Trophoblast cell (in vitro differentiated cells and primary cell): Measurements from ENCODE around the gene COL5A1.

Experiments
- DNase-seq, 2 donors: peaks; one replicate each; pipeline ENCODE4 v3.0.0-alpha.2; 2016
- H2AFZ ChIP-seq: 2 replicates; pipeline ENCODE4 v1.6.1; 2013; ENCODE audit warnings: low read length, moderate library complexity, mild to moderate bottlenecking; ENCODE audit not compliant: insufficient read depth, poor library complexity
- H2AK5ac ChIP-seq: 2 replicates; pipeline ENCODE4 v1.6.1; 2013; ENCODE audit warnings: mild to moderate bottlenecking, low read length
- H2BK120ac ChIP-seq: 2 replicates; pipeline ENCODE4 v1.6.1; 2013; ENCODE audit warnings: low read length, mild to moderate bottlenecking, moderate library complexity; ENCODE audit not compliant: insufficient read depth, poor library complexity
- H2BK12ac ChIP-seq: 2 replicates; pipeline ENCODE4 v1.6.1; 2013; ENCODE audit warnings: mild to moderate bottlenecking, low read length, moderate library complexity
- H2BK5ac ChIP-seq: 2 replicates; pipeline ENCODE4 v1.6.1; 2013; ENCODE audit warnings: low read length, low read depth, moderate library complexity, mild to moderate bottlenecking; ENCODE audit not compliant: poor library complexity
- H3K14ac ChIP-seq: 2 replicates; pipeline ENCODE4 v1.6.1; 2013; ENCODE audit warnings: mild to moderate bottlenecking, low read length
- H3K18ac ChIP-seq: 2 replicates; pipeline ENCODE4 v1.6.1; 2013; ENCODE audit warnings: mild to moderate bottlenecking, low read length
- H3K23ac ChIP-seq: 2 replicates; pipeline ENCODE4 v1.6.1; 2013; ENCODE audit warnings: low read length
- H3K27ac ChIP-seq: 2 replicates; pipeline ENCODE4 v1.5.1; 2013; ENCODE audit warnings: low read depth, mild to moderate bottlenecking, inconsistent platforms, low read length, moderate library complexity
- H3K27me3 ChIP-seq: 2 replicates; pipeline ENCODE4 v1.6.1; 2013; ENCODE audit warnings: inconsistent platforms, mild to moderate bottlenecking, low read length, moderate library complexity; ENCODE audit not compliant: insufficient read depth
- H3K36me3 ChIP-seq, 2 experiments: 1 replicate in 1 of 2; 2 replicates in 1 of 2; pipeline ENCODE4 v1.6.1; 2013; ENCODE audit warnings: low read length in 2 of 2, mild to moderate bottlenecking in 2 of 2, moderate library complexity in 1 of 2; ENCODE audit not compliant: insufficient read depth in 2 of 2, control insufficient read depth in 1 of 2
- H3K4ac ChIP-seq: 2 replicates; pipeline ENCODE4 v1.6.1; 2013; ENCODE audit warnings: low read depth, mild to moderate bottlenecking, low read length, moderate library complexity
- H3K4me1 ChIP-seq, 2 experiments: 1 replicate in 1 of 2; 2 replicates in 1 of 2; pipeline ENCODE4 v1.6.1; 2013; ENCODE audit warnings: low read length in 2 of 2, mild to moderate bottlenecking in 2 of 2, moderate library complexity in 1 of 2; ENCODE audit not compliant: insufficient read depth in 2 of 2, control insufficient read depth in 1 of 2
- H3K4me2 ChIP-seq: 2 replicates; pipeline ENCODE4 v1.6.1; 2013; ENCODE audit warnings: inconsistent platforms, mild to moderate bottlenecking, low read length, moderate library complexity
- H3K4me3 ChIP-seq: 2 replicates; pipeline ENCODE4 v1.5.1; 2013; ENCODE audit warnings: mild to moderate bottlenecking, low read depth, low read length, inconsistent platforms
- H3K79me1 ChIP-seq: one replicate; pipeline ENCODE4 v1.6.1; 2013; ENCODE audit warnings: low read length
- H3K79me2 ChIP-seq: 2 replicates; pipeline ENCODE4 v1.6.1; 2013; ENCODE audit warnings: low read length, mild to moderate bottlenecking; ENCODE audit not compliant: control insufficient read depth, insufficient read depth, poor library complexity
- H3K9ac ChIP-seq: 2 replicates; pipeline ENCODE4 v1.6.1; 2013; ENCODE audit warnings: mild to moderate bottlenecking, low read length
- H3K9me3 ChIP-seq: 2 replicates; pipeline ENCODE4 v1.6.1; 2013; ENCODE audit warnings: low read depth, mild to moderate bottlenecking, control low read depth, inconsistent platforms, low read length; ENCODE audit not compliant: insufficient read depth
- H4K12ac ChIP-seq: 2 replicates; pipeline ENCODE4 v1.6.1; 2013; ENCODE audit warnings: low read depth, mild to moderate bottlenecking, low read length, moderate library complexity
- H4K8ac ChIP-seq: 2 replicates; pipeline ENCODE4 v1.6.1; 2013; ENCODE audit warnings: low read depth, mild to moderate bottlenecking, low read length, moderate library complexity
- H4K91ac ChIP-seq: one replicate; pipeline ENCODE4 v1.6.1; 2013; ENCODE audit warnings: low read depth, mild to moderate bottlenecking, low read length, moderate library complexity
- WGBS: extraction: QIAGEN DNeasy Blood & Tissue Kit; methylation state at CpG from one replicate; pipeline ENCODE4 v1.1.7; 2013; ENCODE audit warnings: missing lambda C conversion rate; ENCODE audit not compliant: insufficient read length, insufficient coverage; ENCODE audit errors: extremely low coverage; 5-methylcytosine and 5-hydroxymethylcytosine counted together

The COL5A1 gene

DNA sequence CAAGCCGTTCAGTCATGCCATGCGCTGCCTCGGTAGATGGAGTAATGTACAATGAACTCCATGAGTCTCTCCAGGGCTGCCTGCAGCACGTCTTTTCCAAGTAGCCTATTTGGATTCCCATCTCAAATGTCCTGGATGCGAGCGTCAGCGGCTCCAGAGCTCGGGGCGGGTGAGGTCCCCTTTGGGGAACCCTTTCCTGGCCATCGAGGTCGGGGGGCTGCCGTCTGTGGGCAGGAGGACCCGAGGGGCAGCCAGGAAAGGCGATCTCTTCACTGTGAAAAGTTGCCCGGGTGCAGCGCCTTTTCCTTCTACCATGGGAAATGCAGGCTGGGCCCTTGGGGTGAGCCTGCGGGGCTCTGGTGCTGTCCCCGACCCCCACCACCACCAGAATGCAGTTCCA, 202.1 kb downstream of the COL5A1 start:
- H3K79me2 ChIP-seq: no peaks in the 10 kb centered on the region
- no peak overlapping the region for H2AFZ ChIP-seq
- no peak overlapping the region for H4K8ac ChIP-seq
- no peaks in the 10 kb centered on the region for H3K27me3 ChIP-seq
- peaks cover 61 to 70% of the 10 kb centered on the region in 2 experiments for H3K36me3 ChIP-seq
- no peak overlapping the region for H3K9ac ChIP-seq
- H4K12ac ChIP-seq: no peak overlapping the region
- no peaks in the 10 kb centered on the region for H3K4me1 ChIP-seq
- no peaks in the 10 kb centered on the region for H3K79me1 ChIP-seq
- no peak overlapping the region for H3K4me3 ChIP-seq
- H3K4ac ChIP-seq: no peak overlapping the region
- H3K27ac ChIP-seq: no peak overlapping the region
- H3K23ac ChIP-seq: no peak overlapping the region
- H2AK5ac ChIP-seq: no peak overlapping the region
- no peak overlapping the region for H4K91ac ChIP-seq
- H3K9me3 ChIP-seq: peaks cover 20% of the 10 kb centered on the region
- no peak overlapping the region for H2BK120ac ChIP-seq
- no peak overlapping the region for H2BK12ac ChIP-seq
- WGBS: no CpG with 5 or more reads among the region's 18 CpGs
- no peak overlapping the region for H3K4me2 ChIP-seq
- no peak overlapping the region for H3K18ac ChIP-seq
- no peak overlapping the region for H2BK5ac ChIP-seq
- DNase-seq: no peak
- H3K14ac ChIP-seq: no peak overlapping the region

DNA sequence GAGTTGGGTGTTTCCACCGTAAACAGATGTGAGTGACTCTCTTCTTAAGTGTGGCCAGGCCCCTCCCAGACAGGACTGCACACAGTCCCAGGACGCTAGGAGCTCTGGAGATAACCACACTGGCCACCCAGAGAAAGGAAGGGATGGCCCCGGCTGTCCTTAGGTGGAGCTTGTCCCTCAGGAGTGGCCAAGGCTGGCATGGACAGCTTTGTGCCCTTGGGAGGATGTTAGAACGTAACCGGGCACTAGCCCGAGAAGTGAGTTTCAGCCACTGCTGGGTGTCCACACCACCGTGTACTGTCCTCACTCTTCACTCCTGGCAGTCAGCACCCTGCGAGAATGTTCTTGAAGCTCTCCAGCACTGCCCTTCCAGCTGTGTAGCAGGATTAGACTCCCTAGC, 203.2 kb downstream of the COL5A1 start:
- H4K8ac ChIP-seq: no peak overlapping the region
- H3K9me3 ChIP-seq: peaks cover 23% of the 10 kb centered on the region
- no peaks in the 10 kb centered on the region for H3K79me1 ChIP-seq
- no peaks in the 10 kb centered on the region for H3K27me3 ChIP-seq
- H3K23ac ChIP-seq: no peak overlapping the region
- H2AFZ ChIP-seq: no peak overlapping the region
- H3K36me3 ChIP-seq: peaks cover 50 to 59% of the 10 kb centered on the region in 2 experiments
- no peak overlapping the region for H3K4me3 ChIP-seq
- no peak overlapping the region for H2BK120ac ChIP-seq
- no CpG with 5 or more reads among the region's 8 CpGs for WGBS
- no peak for DNase-seq
- H2AK5ac ChIP-seq: no peak overlapping the region
- no peak overlapping the region for H3K4me2 ChIP-seq
- H3K27ac ChIP-seq: no peak overlapping the region
- H3K4me1 ChIP-seq: no peaks in the 10 kb centered on the region
- no peak overlapping the region for H3K14ac ChIP-seq
- peak overlapping the region; percentile 6 for H3K9ac ChIP-seq
- no peak overlapping the region for H4K91ac ChIP-seq
- H3K79me2 ChIP-seq: no peaks in the 10 kb centered on the region
- no peak overlapping the region for H2BK12ac ChIP-seq
- no peak overlapping the region for H2BK5ac ChIP-seq
- H3K18ac ChIP-seq: no peak overlapping the region
- no peak overlapping the region for H4K12ac ChIP-seq
- no peak overlapping the region for H3K4ac ChIP-seq

DNA sequence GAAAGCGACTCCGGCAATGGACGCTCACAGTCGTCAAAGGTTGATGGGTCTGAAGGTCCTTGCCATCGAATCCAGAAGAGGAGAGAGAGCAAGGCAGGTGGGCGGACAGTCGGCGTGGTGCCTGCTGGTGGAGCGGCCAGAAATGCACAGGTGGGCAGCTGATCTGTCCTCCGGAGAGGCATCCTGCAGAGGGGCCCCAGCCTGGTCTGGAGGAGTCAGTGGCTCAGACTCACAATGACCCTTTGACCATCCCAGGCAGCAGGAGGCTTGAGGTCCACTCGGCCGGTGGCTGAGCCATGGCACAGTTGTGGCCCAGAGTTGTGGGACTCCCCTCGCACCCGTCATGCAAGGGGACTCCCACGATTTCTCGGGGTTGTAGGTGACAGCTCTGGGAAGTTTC, 204.6 kb downstream of the COL5A1 start:
- no peak overlapping the region for H4K12ac ChIP-seq
- no peak overlapping the region for H2AK5ac ChIP-seq
- H2BK120ac ChIP-seq: no peak overlapping the region
- H3K4me3 ChIP-seq: no peak overlapping the region
- H3K79me1 ChIP-seq: no peaks in the 10 kb centered on the region
- no peak for DNase-seq
- H3K27ac ChIP-seq: no peak overlapping the region
- no CpG with 5 or more reads among the region's 16 CpGs for WGBS
- no peaks in the 10 kb centered on the region for H3K79me2 ChIP-seq
- H3K9ac ChIP-seq: no peak overlapping the region
- no peak overlapping the region for H3K4ac ChIP-seq
- no peak overlapping the region for H2BK5ac ChIP-seq
- H3K9me3 ChIP-seq: peaks cover 35% of the 10 kb centered on the region
- no peak overlapping the region for H3K23ac ChIP-seq
- H4K8ac ChIP-seq: no peak overlapping the region
- no peaks in the 10 kb centered on the region for H3K27me3 ChIP-seq
- no peak overlapping the region for H3K18ac ChIP-seq
- no peak overlapping the region for H3K14ac ChIP-seq
- no peak overlapping the region for H2BK12ac ChIP-seq
- no peak overlapping the region for H4K91ac ChIP-seq
- H3K4me1 ChIP-seq: no peaks in the 10 kb centered on the region
- H2AFZ ChIP-seq: no peak overlapping the region
- peaks cover 37 to 46% of the 10 kb centered on the region in 2 experiments for H3K36me3 ChIP-seq
- no peak overlapping the region for H3K4me2 ChIP-seq

DNA sequence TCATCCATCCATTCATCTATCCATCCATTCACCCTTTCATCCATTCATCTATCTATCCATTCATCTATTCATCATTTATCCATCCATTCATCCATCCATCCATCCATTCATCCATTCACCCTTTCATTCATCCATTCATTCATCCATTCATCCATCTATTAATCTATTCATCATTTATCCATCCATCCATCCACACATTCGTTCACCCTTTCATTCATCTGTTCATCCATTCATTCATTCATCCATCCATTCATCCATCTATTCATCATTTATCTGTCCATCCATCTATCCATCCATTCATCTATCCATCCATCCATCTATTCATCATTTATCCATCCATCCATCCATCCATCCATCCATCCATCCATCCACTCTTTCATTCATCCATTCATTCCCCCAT, 205.1 kb downstream of the COL5A1 start:
- Histone ChIP-seq H3K4me1 (no peaks in the 10 kb centered on the region), H3K27ac (no peak overlapping the region), H2BK120ac (no peak overlapping the region), H3K4me2 (no peak overlapping the region), H3K23ac (no peak overlapping the region), H3K27me3 (no peaks in the 10 kb centered on the region), H3K36me3 (peaks cover 32 to 41% of the 10 kb centered on the region in 2 experiments), H2AFZ (no peak overlapping the region), H3K79me2 (no peaks in the 10 kb centered on the region), H3K18ac (no peak overlapping the region), H3K14ac (no peak overlapping the region), H2BK12ac (no peak overlapping the region), H3K9me3 (peaks cover 39% of the 10 kb centered on the region), H2BK5ac (no peak overlapping the region), H3K79me1 (no peaks in the 10 kb centered on the region), H2AK5ac (no peak overlapping the region), H4K8ac (no peak overlapping the region), H3K4ac (no peak overlapping the region), H3K4me3 (no peak overlapping the region), H4K12ac (no peak overlapping the region), H4K91ac (no peak overlapping the region), H3K9ac (no peak overlapping the region)
- DNase-seq: no peak
- WGBS: 100% methylated on average over 1 of the region's 1 CpG
